Activated T-helper 1 cell treated with anti-CD3 and anti-CD28 coated beads, Interleukin-2, amount 50 U/mL, for 16 hours (primary cell): Measurements from ENCODE around the gene NDUFAF8.

Experiments
- DNase-seq, 2 donors: peaks; one replicate each; pipeline ENCODE4 v3.0.0-alpha.2; 2020; ENCODE audit warnings: low read depth in 1 of 2, low spot score in 1 of 2

NDUFAF8 gene

GRCh38 chr17:81200695-81201580 lies 38.2 kb upstream of the NDUFAF8 start:
- no peak for DNase-seq

GRCh38 chr17:81202318-81202717 lies 36.8 kb upstream of the NDUFAF8 start:
- DNase-seq = no peak

GRCh38 chr17:81203136-81203535 lies 36.0 kb upstream of the NDUFAF8 start:
- DNase-seq = no peak

GRCh38 chr17:81204578-81204977 lies 34.5 kb upstream of the NDUFAF8 start:
- no peak for DNase-seq

GRCh38 chr17:81206166-81206565 lies 33.0 kb upstream of the NDUFAF8 start:
- DNase-seq = no peak

GRCh38 chr17:81206657-81207056 lies 32.5 kb upstream of the NDUFAF8 start:
- DNase-seq = no peak

GRCh38 chr17:81207610-81208581 lies 31.2 kb upstream of the NDUFAF8 start:
- DNase-seq = no peak

- no peak for DNase-seq
Observed at GRCh38 chr17:81208651-81209050, 30.5 kb upstream of the NDUFAF8 start.

- DNase-seq = no peak
Observed at GRCh38 chr17:81209141-81209540, 30.0 kb upstream of the NDUFAF8 start.

GRCh38 chr17:81210466-81210865 lies 28.7 kb upstream of the NDUFAF8 start:
- DNase-seq = no peak

- DNase-seq = no peak
Observed at GRCh38 chr17:81210868-81211267, 28.2 kb upstream of the NDUFAF8 start.

- no peak for DNase-seq
Observed at GRCh38 chr17:81212365-81212764, 26.8 kb upstream of the NDUFAF8 start.

- no peak for DNase-seq
Observed at GRCh38 chr17:81213978-81214377, 25.1 kb upstream of the NDUFAF8 start.

GRCh38 chr17:81217491-81217890 lies 21.6 kb upstream of the NDUFAF8 start:
- DNase-seq = no peak

GRCh38 chr17:81218459-81218858 lies 20.7 kb upstream of the NDUFAF8 start:
- no peak for DNase-seq

- no peak for DNase-seq
Observed at GRCh38 chr17:81218991-81219390, 20.1 kb upstream of the NDUFAF8 start.

GRCh38 chr17:81219476-81220180 lies 19.5 kb upstream of the NDUFAF8 start:
- no peak for DNase-seq

- DNase-seq = no peak
Observed at GRCh38 chr17:81221371-81221841, 17.7 kb upstream of the NDUFAF8 start.

GRCh38 chr17:81221842-81222619 lies 17.1 kb upstream of the NDUFAF8 start:
- no peak for DNase-seq

- no peak for DNase-seq
Observed at GRCh38 chr17:81222620-81222905, 16.6 kb upstream of the NDUFAF8 start.
